Effector memory CD4-positive, alpha-beta T cell (primary cell): ENCODE results near the gene DENND2D.

Source experiments
- DNase-seq, 3 donors: peaks; one replicate each; pipeline ENCODE4 v3.0.0-alpha.2; 2020
- H3K27ac ChIP-seq: 2 replicates; pipeline ENCODE4 v1.7.0; 2013; ENCODE audit warnings: mild to moderate bottlenecking, low read length, moderate library complexity; ENCODE audit not compliant: insufficient read depth, poor library complexity, severe bottlenecking
- H3K27me3 ChIP-seq: replicated peaks from 2 replicates; pipeline ENCODE4 v1.7.0; 2013; ENCODE audit warnings: mild to moderate bottlenecking, low read length; ENCODE audit not compliant: insufficient read depth, control insufficient read depth, poor library complexity, severe bottlenecking
- H3K36me3 ChIP-seq: 2 replicates; pipeline ENCODE4 v1.7.0; 2013; ENCODE audit warnings: mild to moderate bottlenecking, low read length, moderate library complexity; ENCODE audit not compliant: control insufficient read depth, insufficient read depth
- H3K4me1 ChIP-seq: 2 replicates; pipeline ENCODE4 v1.7.0; 2013; ENCODE audit warnings: low read length, mild to moderate bottlenecking; ENCODE audit not compliant: control insufficient read depth, insufficient read depth, poor library complexity, severe bottlenecking
- H3K4me3 ChIP-seq: 2 replicates; pipeline ENCODE4 v1.7.0; 2013; ENCODE audit warnings: low read length, low read depth, mild to moderate bottlenecking; ENCODE audit not compliant: insufficient read depth, poor library complexity, severe bottlenecking
- H3K9me3 ChIP-seq: 2 replicates; pipeline ENCODE4 v1.7.0; 2013; ENCODE audit warnings: mild to moderate bottlenecking, low read length, moderate library complexity; ENCODE audit not compliant: control insufficient read depth

The DENND2D gene

GRCh38 chr1:111195002-111195684 lies 5.3 kb downstream of the DENND2D start:
- H3K27me3 ChIP-seq = no peaks in the 10 kb centered on the region
- peaks cover 80% of the 10 kb centered on the region for H3K36me3 ChIP-seq
- H3K4me3 ChIP-seq = peak overlapping the region; percentile 71
- peaks cover 77% of the 10 kb centered on the region for H3K4me1 ChIP-seq
- peak overlapping the region; percentile 92 for H3K27ac ChIP-seq
- no peaks in the 10 kb centered on the region for H3K9me3 ChIP-seq
- no peak for DNase-seq

- H3K4me3 ChIP-seq = no peak overlapping the region
- DNase-seq = no peak
- no peaks in the 10 kb centered on the region for H3K9me3 ChIP-seq
- peak overlapping the region; percentile 92 for H3K27ac ChIP-seq
- peaks cover 90% of the 10 kb centered on the region for H3K36me3 ChIP-seq
- peaks cover 80% of the 10 kb centered on the region for H3K4me1 ChIP-seq
- no peaks in the 10 kb centered on the region for H3K27me3 ChIP-seq
These were observed 6.5 kb downstream of the DENND2D start for GRCh38 chr1:111193712-111194480.

GRCh38 chr1:111192658-111193519 lies 7.6 kb downstream of the DENND2D start:
- H3K4me3 ChIP-seq = no peak overlapping the region
- no peaks in the 10 kb centered on the region for H3K27me3 ChIP-seq
- H3K27ac ChIP-seq = peak overlapping the region; percentile 92
- H3K36me3 ChIP-seq = peaks cover 93% of the 10 kb centered on the region
- H3K9me3 ChIP-seq = no peaks in the 10 kb centered on the region
- peaks cover 80% of the 10 kb centered on the region for H3K4me1 ChIP-seq
- DNase-seq = peak; percentile 23 to 43 (median 30)

GRCh38 chr1:111192074-111192473 lies 8.4 kb downstream of the DENND2D start:
- H3K4me1 ChIP-seq = peaks cover 80% of the 10 kb centered on the region
- H3K36me3 ChIP-seq = peaks cover 93% of the 10 kb centered on the region
- no peaks in the 10 kb centered on the region for H3K27me3 ChIP-seq
- no peak overlapping the region for H3K4me3 ChIP-seq
- DNase-seq = no peak
- peak overlapping the region; percentile 92 for H3K27ac ChIP-seq
- H3K9me3 ChIP-seq = no peaks in the 10 kb centered on the region

GRCh38 chr1:111191496-111191895 lies 8.9 kb downstream of the DENND2D start:
- no peaks in the 10 kb centered on the region for H3K9me3 ChIP-seq
- H3K36me3 ChIP-seq = peaks cover 93% of the 10 kb centered on the region
- no peaks in the 10 kb centered on the region for H3K27me3 ChIP-seq
- no peak for DNase-seq
- no peak overlapping the region for H3K4me3 ChIP-seq
- H3K4me1 ChIP-seq = peaks cover 76% of the 10 kb centered on the region
- peak overlapping the region; percentile 92 for H3K27ac ChIP-seq

- Histone ChIP-seq H3K36me3 (peaks cover 93% of the 10 kb centered on the region), H3K27ac (peak overlapping the region; percentile 5), H3K9me3 (no peaks in the 10 kb centered on the region), H3K4me1 (peaks cover 71% of the 10 kb centered on the region), H3K27me3 (no peaks in the 10 kb centered on the region), H3K4me3 (no peak overlapping the region)
- DNase-seq = no peak
These were observed 9.5 kb downstream of the DENND2D start for GRCh38 chr1:111190931-111191451.

- Histone ChIP-seq H3K27ac (no peak overlapping the region), H3K9me3 (no peaks in the 10 kb centered on the region), H3K4me1 (peaks cover 14% of the 10 kb centered on the region), H3K27me3 (no peaks in the 10 kb centered on the region), H3K36me3 (peaks cover 47% of the 10 kb centered on the region), H3K4me3 (no peak overlapping the region)
- DNase-seq = no peak
These were observed 15.8 kb downstream of the DENND2D start for GRCh38 chr1:111184663-111185062.

GRCh38 chr1:111183308-111184069 lies 17.0 kb downstream of the DENND2D start:
- H3K4me3 ChIP-seq = no peak overlapping the region
- peaks cover 8% of the 10 kb centered on the region for H3K4me1 ChIP-seq
- H3K9me3 ChIP-seq = no peaks in the 10 kb centered on the region
- peaks cover 41% of the 10 kb centered on the region for H3K36me3 ChIP-seq
- no peaks in the 10 kb centered on the region for H3K27me3 ChIP-seq
- no peak overlapping the region for H3K27ac ChIP-seq
- no peak for DNase-seq

- Histone ChIP-seq H3K4me1 (peaks cover 2% of the 10 kb centered on the region), H3K36me3 (peaks cover 30% of the 10 kb centered on the region), H3K9me3 (no peaks in the 10 kb centered on the region), H3K27ac (no peak overlapping the region), H3K4me3 (no peak overlapping the region), H3K27me3 (no peaks in the 10 kb centered on the region)
- DNase-seq = no peak
These were observed 18.4 kb downstream of the DENND2D start for GRCh38 chr1:111182052-111182451.
